ENCODE results near the gene NTN1. TPM values are rescaled to one million over a fixed set of nuclear protein-coding genes. Genes with fewer than 3 reads are reported as not detected.
A peak's percentile ranks its signal among the peaks of the same experiment; 100 is the strongest.

The NTN1 gene
- total RNA-seq, 4 donors from 2014 or later, result 74.3 to 211 (median 107) TPM

DNA sequence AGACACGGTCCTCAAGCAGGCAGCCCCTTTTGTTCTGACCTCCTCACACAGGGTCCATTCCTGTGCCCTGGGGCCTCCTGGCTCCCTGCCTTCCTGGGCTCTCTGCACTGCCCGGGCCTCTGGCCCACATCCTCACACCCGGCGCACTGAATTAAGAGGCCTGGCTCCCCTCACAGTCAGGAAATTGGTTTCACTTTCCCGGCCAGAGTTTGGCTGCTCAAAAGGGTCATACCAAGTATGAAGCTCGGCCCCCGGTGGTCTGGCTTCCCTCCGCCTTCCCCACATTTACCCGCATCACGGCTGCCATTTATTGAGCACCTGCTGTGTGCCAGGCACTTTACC is 220.0 kb downstream of the NTN1 start:
- no peaks in the 10 kb centered on the region for H3K9me3 ChIP-seq
- peak overlapping the region; percentile 88 to 100 (median 98) for H3K27ac ChIP-seq
- ATAC-seq, result no peak
- TF ChIP-seq CTCF (IDR thresholded peaks at IDR 0.05) (no peak), POLR2A (IDR thresholded peaks at IDR 0.05) (no peak), POLR2AphosphoS5 (IDR thresholded peaks at IDR 0.05) (peak; percentile 50), EP300 (IDR thresholded peaks at IDR 0.05) (no peak)
- WGBS, 2 donors (ENCODE audit: low coverage in 1 of 2), result 18 to 42% methylated on average over 5 to 8 of the region's 10 CpGs
- H3K4me3 ChIP-seq, result peak overlapping the region in 1 of 2 donors; percentile 63
- no peaks in the 10 kb centered on the region for H3K27me3 ChIP-seq
- H3K36me3 ChIP-seq, result no peaks in the 10 kb centered on the region
- H3K4me1 ChIP-seq, result peaks cover 3 to 94% (median 68%) of the 10 kb centered on the region in 3 donors

DNA sequence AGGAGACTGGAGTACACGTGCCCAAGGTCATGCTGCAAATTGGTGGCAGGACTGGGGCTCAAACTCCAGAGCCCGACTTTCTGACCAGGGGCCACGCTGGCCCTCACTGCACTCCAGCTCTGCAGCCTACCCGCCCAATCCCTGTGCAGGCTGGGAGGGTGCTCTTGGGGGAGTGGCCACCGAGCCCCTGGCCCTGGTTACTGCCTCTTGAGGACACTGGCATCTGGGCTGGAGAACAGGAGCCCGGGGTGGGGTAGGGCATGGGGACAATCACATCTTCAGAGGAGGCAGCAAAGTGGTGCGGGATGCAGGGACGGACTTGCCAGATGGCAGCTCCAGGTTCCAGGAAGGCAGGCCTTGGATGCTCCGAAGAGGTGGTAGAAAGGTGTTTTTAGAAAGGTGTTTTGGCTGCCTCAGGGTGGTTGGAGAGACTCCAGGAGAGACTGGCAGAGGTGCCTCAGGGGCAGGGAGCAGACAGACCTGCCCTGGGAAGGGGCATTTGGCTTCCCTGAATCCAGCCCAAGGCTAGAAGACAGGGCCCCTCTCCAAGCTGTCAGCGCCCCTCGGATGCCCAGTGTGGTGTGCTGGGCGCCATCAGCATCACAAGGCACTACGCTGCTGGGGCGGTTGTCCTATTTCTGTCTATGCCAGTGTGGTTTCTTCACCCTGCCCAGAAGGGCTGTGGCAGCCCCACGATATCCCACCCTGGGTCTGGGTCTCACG is 220.6 kb downstream of the NTN1 start:
- no peak for ATAC-seq
- H3K9me3 ChIP-seq, result no peaks in the 10 kb centered on the region

DNA sequence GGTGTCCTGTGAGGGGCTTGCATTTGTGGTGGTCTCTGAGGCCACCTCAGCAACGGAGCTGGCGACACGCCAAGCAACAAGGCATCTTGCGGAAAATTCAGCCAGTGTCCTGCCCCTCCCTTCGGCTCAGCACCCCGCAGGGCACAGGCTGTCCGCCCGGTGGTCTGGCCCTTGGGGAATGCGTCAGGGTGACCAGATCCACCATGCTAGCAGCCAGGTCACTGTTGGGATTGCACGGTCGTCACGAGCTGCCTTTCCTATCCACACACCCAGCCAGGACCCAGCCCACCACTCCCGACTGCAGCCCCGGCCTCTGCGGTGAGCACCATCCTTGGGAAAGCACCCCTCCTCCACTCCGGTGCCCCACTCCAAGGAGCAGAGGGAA is 221.2 kb downstream of the NTN1 start:
- H3K9me3 ChIP-seq, result no peaks in the 10 kb centered on the region
- no peaks in the 10 kb centered on the region for H3K36me3 ChIP-seq
- ATAC-seq, result no peak
- no peak for TF ChIP-seq EP300 (IDR thresholded peaks at IDR 0.05)
- peak; percentile 36 for TF ChIP-seq POLR2AphosphoS5 (IDR thresholded peaks at IDR 0.05)
- no peak for TF ChIP-seq CTCF (IDR thresholded peaks at IDR 0.05)
- no peak for TF ChIP-seq POLR2A (IDR thresholded peaks at IDR 0.05)
- no peak overlapping the region for H3K4me3 ChIP-seq
- WGBS, 2 donors (ENCODE audit: low coverage in 1 of 2), result 76 to 90% methylated on average over 2 to 4 of the region's 16 CpGs
- H3K27ac ChIP-seq, result peak overlapping the region; percentile 88 to 100 (median 98)
- no peaks in the 10 kb centered on the region for H3K27me3 ChIP-seq
- H3K4me1 ChIP-seq, result peaks cover 3 to 97% (median 71%) of the 10 kb centered on the region in 3 donors

More for the DNA sequence above, 220.6 kb downstream of the NTN1 start:
- Histone ChIP-seq H3K27ac (peak overlapping the region; percentile 88 to 100 (median 98)), H3K27me3 (no peaks in the 10 kb centered on the region), H3K4me3 (no peak overlapping the region), H3K36me3 (no peaks in the 10 kb centered on the region), H3K4me1 (peaks cover 3 to 95% (median 71%) of the 10 kb centered on the region in 3 donors)
- WGBS, 2 donors (ENCODE audit: low coverage in 1 of 2), result 67% methylated on average over 3 of the region's 16 CpGs; no CpG with 5 or more reads in 1 of the 2 donors
- no peak for TF ChIP-seq CTCF (IDR thresholded peaks at IDR 0.05)
- no peak for TF ChIP-seq POLR2A (IDR thresholded peaks at IDR 0.05)
- TF ChIP-seq EP300 (IDR thresholded peaks at IDR 0.05), result no peak
- TF ChIP-seq POLR2AphosphoS5 (IDR thresholded peaks at IDR 0.05), result no peak

GRCh38 chr17:9242983-9243382 is 221.7 kb downstream of the NTN1 start:
- H3K4me1 ChIP-seq, result peaks cover 3 to 97% (median 71%) of the 10 kb centered on the region in 3 donors
- 28 to 88% methylated on average over 2 to 5 of the region's 8 CpGs for WGBS, 2 donors (ENCODE audit: low coverage in 1 of 2)

More at GRCh38 chr17:9242983-9243382, 221.7 kb downstream of the NTN1 start:
- Histone ChIP-seq H3K27ac (peak overlapping the region; percentile 88 to 100 (median 98)), H3K36me3 (peaks cover 0 to 1% of the 10 kb centered on the region in 2 donors), H3K9me3 (no peaks in the 10 kb centered on the region), H3K4me3 (no peak overlapping the region), H3K27me3 (no peaks in the 10 kb centered on the region)
- TF ChIP-seq POLR2A (IDR thresholded peaks at IDR 0.05) (no peak), POLR2AphosphoS5 (IDR thresholded peaks at IDR 0.05) (no peak), EP300 (IDR thresholded peaks at IDR 0.05) (no peak), CTCF (IDR thresholded peaks at IDR 0.05) (no peak)
- ATAC-seq, result no peak

All from gastroesophageal sphincter (tissue), 4 donors.